Fibroblast of mammary gland (primary cell): ENCODE results near the gene PM20D2.

Experiments
- DNase-seq: peaks from one replicate; pipeline ENCODE4 v3.0.0-alpha.2; 2010; ENCODE audit warnings: low read depth
- H3K4me3 ChIP-seq: 2 replicates; pipeline ENCODE4 v1.5.1; 2011; ENCODE audit warnings: low read depth, mild to moderate bottlenecking, low read length, moderate library complexity; ENCODE audit not compliant: control insufficient read depth
- TF ChIP-seq, protein P1 (sequence below): conservative IDR thresholded peaks from 2 replicates; pipeline ENCODE4 v1.5.1; 2011; ENCODE audit warnings: low read depth, low read length, inconsistent platforms; ENCODE audit not compliant: control insufficient read depth, insufficient read depth

Gene PM20D2

DNA sequence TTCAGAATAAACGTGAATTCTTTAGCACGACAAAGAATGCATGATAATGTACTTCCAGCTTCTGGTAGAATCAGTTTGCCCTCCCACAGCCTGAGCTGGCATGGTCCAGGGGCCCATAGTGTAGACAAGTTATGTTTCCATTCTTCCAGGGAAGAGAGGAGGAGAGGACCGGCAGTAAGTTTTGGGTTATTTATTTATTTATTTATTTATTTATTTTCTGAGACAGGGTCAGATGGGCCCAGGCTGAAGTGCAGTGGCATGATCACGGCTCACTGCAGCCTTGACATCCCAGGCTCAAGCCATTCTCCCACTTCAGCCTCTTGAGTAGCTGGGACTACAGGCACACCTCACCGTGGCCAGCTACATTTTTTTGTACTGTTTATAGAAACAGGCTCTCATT lies 66.6 kb downstream of the PM20D2 start:
- no peak overlapping the region for H3K4me3 ChIP-seq
- TF ChIP-seq, protein P1, sequence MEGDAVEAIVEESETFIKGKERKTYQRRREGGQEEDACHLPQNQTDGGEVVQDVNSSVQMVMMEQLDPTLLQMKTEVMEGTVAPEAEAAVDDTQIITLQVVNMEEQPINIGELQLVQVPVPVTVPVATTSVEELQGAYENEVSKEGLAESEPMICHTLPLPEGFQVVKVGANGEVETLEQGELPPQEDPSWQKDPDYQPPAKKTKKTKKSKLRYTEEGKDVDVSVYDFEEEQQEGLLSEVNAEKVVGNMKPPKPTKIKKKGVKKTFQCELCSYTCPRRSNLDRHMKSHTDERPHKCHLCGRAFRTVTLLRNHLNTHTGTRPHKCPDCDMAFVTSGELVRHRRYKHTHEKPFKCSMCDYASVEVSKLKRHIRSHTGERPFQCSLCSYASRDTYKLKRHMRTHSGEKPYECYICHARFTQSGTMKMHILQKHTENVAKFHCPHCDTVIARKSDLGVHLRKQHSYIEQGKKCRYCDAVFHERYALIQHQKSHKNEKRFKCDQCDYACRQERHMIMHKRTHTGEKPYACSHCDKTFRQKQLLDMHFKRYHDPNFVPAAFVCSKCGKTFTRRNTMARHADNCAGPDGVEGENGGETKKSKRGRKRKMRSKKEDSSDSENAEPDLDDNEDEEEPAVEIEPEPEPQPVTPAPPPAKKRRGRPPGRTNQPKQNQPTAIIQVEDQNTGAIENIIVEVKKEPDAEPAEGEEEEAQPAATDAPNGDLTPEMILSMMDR = no peak
- DNase-seq = no peak

DNA sequence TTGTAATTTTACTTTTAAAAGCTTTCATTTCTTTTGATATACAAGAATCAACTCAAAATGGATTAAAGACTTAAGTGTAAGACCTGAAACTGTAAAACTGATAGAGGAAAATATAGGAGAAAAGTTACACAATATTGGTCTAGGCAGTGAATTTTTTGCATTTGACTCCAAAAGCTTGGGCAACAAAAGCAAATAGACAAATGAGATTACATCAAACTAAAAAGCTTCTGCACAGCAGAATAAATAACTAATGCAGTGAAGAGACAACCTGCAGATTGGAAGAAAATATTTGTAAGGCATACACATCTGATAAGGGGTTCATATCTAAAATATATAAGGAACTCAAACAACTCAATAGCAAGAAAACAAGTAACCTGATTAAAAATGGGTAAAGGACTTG lies 68.3 kb downstream of the PM20D2 start:
- H3K4me3 ChIP-seq = no peak overlapping the region
- no peak for DNase-seq
- TF ChIP-seq, protein P1 = no peak
